H1 (cell line): ENCODE data around the gene SIGLEC11. TPM values are rescaled to one million over a fixed set of nuclear protein-coding genes. Genes with fewer than 3 reads are reported as not detected.

Source experiments
- CTCF ChIA-PET: fragments of 300-600 bp; sonication (Branson Sonifier 250); formaldehyde crosslinking; loops from one replicate; lab custom pipeline; 2021; ENCODE audit not compliant: partially characterized antibody; lab: Charles Lee
- POLR2A ChIA-PET: fragments of 300-600 bp; sonication (Branson Sonifier 250); formaldehyde crosslinking; loops from one replicate; lab custom pipeline; 2021; ENCODE audit warnings: inconsistent platforms; ENCODE audit not compliant: partially characterized antibody; lab: Charles Lee
- DNase-seq, 2 experiments: peaks; one replicate each; pipeline versions ENCODE4 v3.0.0 to v3.0.0-alpha.2; 2010 to 2022; ENCODE audit warnings: low spot score in 2 of 2, low read depth in 1 of 2, mixed read lengths in 1 of 2
- FAIRE-seq: peaks from 2 replicates; lab custom pipeline; 2011; peaks lifted over from hg19 to GRCh38; lab: Jason Lieb, UNC
- H2AFZ ChIP-seq: 2 replicates; pipeline ENCODE4 v1.8.1; 2012; ENCODE audit warnings: low read length, inconsistent platforms
- H2AK5ac ChIP-seq: 2 replicates; pipeline ENCODE4 v1.6.1; 2013; ENCODE audit warnings: low read depth, low read length
- H2BK120ac ChIP-seq: replicated peaks from 2 replicates; pipeline ENCODE3; 2013; ENCODE audit warnings: low read depth, low read length, inconsistent platforms
- H2BK12ac ChIP-seq: 2 replicates; pipeline ENCODE4 v1.6.1; 2013; ENCODE audit warnings: low read depth, low read length
- H2BK15ac ChIP-seq: 2 replicates; pipeline ENCODE4 v1.6.1; 2013; ENCODE audit warnings: low read length
- H2BK20ac ChIP-seq: 2 replicates; pipeline ENCODE4 v1.6.1; 2013; ENCODE audit warnings: low read length
- H2BK5ac ChIP-seq: 2 replicates; pipeline ENCODE4 v1.6.1; 2013; ENCODE audit warnings: low read depth, low read length
- H3K14ac ChIP-seq: 2 replicates; pipeline ENCODE4 v1.6.1; 2013; ENCODE audit warnings: inconsistent platforms; ENCODE audit not compliant: insufficient read length
- H3K18ac ChIP-seq: 2 replicates; pipeline ENCODE4 v1.6.1; 2013; ENCODE audit warnings: low read length; ENCODE audit errors: extremely low read depth
- H3K23ac ChIP-seq: 2 replicates; pipeline ENCODE4 v1.6.1; 2013; ENCODE audit warnings: inconsistent platforms; ENCODE audit not compliant: insufficient read length
- H3K23me2 ChIP-seq: 2 replicates; pipeline ENCODE4 v1.6.1; 2013; ENCODE audit warnings: low read depth, low read length
- H3K27ac ChIP-seq: 2 replicates; pipeline ENCODE4 v1.6.1; 2011; ENCODE audit warnings: low read depth, low read length, inconsistent platforms
- H3K27me3 ChIP-seq, 4 experiments: replicated peaks in 1 of 4; 1 replicate in 1 of 4; 2 replicates in 3 of 4; pipeline versions ENCODE4 v1.6.1 to v1.8.1; 2011 to 2013; ENCODE audit warnings: low read length in 3 of 4, mild to moderate bottlenecking in 3 of 4, inconsistent platforms in 2 of 4, mixed read lengths in 2 of 4, moderate library complexity in 1 of 4; ENCODE audit not compliant: control insufficient read depth in 3 of 4, insufficient read depth in 3 of 4; ENCODE audit errors: extremely low read depth in 1 of 4
- H3K36me3 ChIP-seq, 4 experiments: 2 replicates each; pipeline versions ENCODE4 v1.6.1 to v1.8.1; 2011 to 2013; ENCODE audit warnings: mild to moderate bottlenecking in 4 of 4, low read length in 3 of 4, moderate library complexity in 2 of 4, control low read depth in 1 of 4, inconsistent platforms in 1 of 4; ENCODE audit not compliant: insufficient read depth in 4 of 4, control insufficient read depth in 2 of 4
- H3K4ac ChIP-seq: replicated peaks from 2 replicates; pipeline ENCODE3; 2013; ENCODE audit warnings: low read length, low read depth, mixed read lengths, inconsistent platforms; ENCODE audit not compliant: insufficient read length
- H3K4me1 ChIP-seq, 4 experiments: replicated peaks in 1 of 4; 1 replicate in 1 of 4; 2 replicates in 3 of 4; pipeline versions ENCODE4 v1.6.1 to v1.8.1; 2011 to 2013; ENCODE audit warnings: low read length in 3 of 4, inconsistent platforms in 2 of 4, mixed read lengths in 1 of 4; ENCODE audit not compliant: insufficient read depth in 4 of 4, control insufficient read depth in 3 of 4
- H3K4me2 ChIP-seq, 2 experiments: 2 replicates each; pipeline versions ENCODE4 v1.6.1 to v1.8.1; 2011 to 2013; ENCODE audit warnings: low read depth in 2 of 2, low read length in 2 of 2, control low read depth in 1 of 2, inconsistent platforms in 1 of 2, mild to moderate bottlenecking in 1 of 2; ENCODE audit not compliant: insufficient read depth in 1 of 2
- H3K4me3 ChIP-seq, 4 experiments: fragments of 200-600, 300-600 bp in 1 of 4; sonication (generic), shearing (Covaris generic), sonication (Bioruptor Twin) in 1 of 4; 2 replicates each; pipeline versions ENCODE4 v1.5.1 to v1.8.1; 2011 to 2016; ENCODE audit warnings: low read length in 4 of 4, low read depth in 3 of 4, control low read depth in 2 of 4, inconsistent platforms in 2 of 4, mild to moderate bottlenecking in 2 of 4, mixed read lengths in 1 of 4, moderate library complexity in 1 of 4; ENCODE audit not compliant: insufficient read depth in 2 of 4; ENCODE audit errors: extremely low read depth in 1 of 4
- H3K56ac ChIP-seq: replicated peaks from 2 replicates; pipeline ENCODE3; 2013; ENCODE audit warnings: low read depth, mild to moderate bottlenecking, mixed read lengths, low read length, inconsistent platforms; ENCODE audit not compliant: insufficient read length
- H3K79me1 ChIP-seq: 2 replicates; pipeline ENCODE4 v1.6.1; 2013; ENCODE audit warnings: low read depth, low read length, control low read depth
- H3K79me2 ChIP-seq, 2 experiments: 2 replicates each; pipeline versions ENCODE4 v1.6.1 to v1.8.1; 2012 to 2013; ENCODE audit warnings: low read length in 2 of 2, mild to moderate bottlenecking in 2 of 2, inconsistent platforms in 1 of 2; ENCODE audit not compliant: insufficient read depth in 2 of 2, control insufficient read depth in 1 of 2
- H3K9ac ChIP-seq, 4 experiments: replicated peaks in 1 of 4; 1 replicate in 1 of 4; 2 replicates in 3 of 4; pipeline versions ENCODE4 v1.6.1 to v1.8.1; 2011 to 2013; ENCODE audit warnings: low read depth in 3 of 4, low read length in 3 of 4, control low read depth in 2 of 4, mild to moderate bottlenecking in 2 of 4, moderate library complexity in 2 of 4, inconsistent platforms in 1 of 4; ENCODE audit errors: extremely low read depth in 1 of 4
- H3K9me3 ChIP-seq, 2 experiments: 2 replicates each; pipeline versions ENCODE4 v1.6.1 to v1.8.1; 2012 to 2013; ENCODE audit warnings: mild to moderate bottlenecking in 2 of 2, moderate library complexity in 2 of 2, control low read depth in 1 of 2, inconsistent platforms in 1 of 2, low read depth in 1 of 2, low read length in 1 of 2, mixed read lengths in 1 of 2; ENCODE audit not compliant: insufficient read depth in 2 of 2
- H4K20me1 ChIP-seq, 2 experiments: replicated peaks in 1 of 2; 2 replicates each; pipeline versions ENCODE3 to v1.8.1; 2011 to 2013; ENCODE audit warnings: inconsistent platforms in 2 of 2, low read length in 2 of 2, mild to moderate bottlenecking in 1 of 2; ENCODE audit not compliant: insufficient read depth in 2 of 2, control insufficient read depth in 1 of 2
- H4K5ac ChIP-seq: 2 replicates; pipeline ENCODE4 v1.6.1; 2013; ENCODE audit warnings: low read length, low read depth, mixed read lengths, inconsistent platforms; ENCODE audit not compliant: insufficient read length
- H4K8ac ChIP-seq: 2 replicates; pipeline ENCODE4 v1.8.0; 2013; ENCODE audit warnings: mild to moderate bottlenecking, moderate library complexity, low read length, inconsistent platforms; ENCODE audit not compliant: insufficient read depth; ENCODE audit errors: extremely low read depth
- H4K91ac ChIP-seq: replicated peaks from 2 replicates; pipeline ENCODE3; 2013; ENCODE audit warnings: low read length, mixed read lengths, inconsistent platforms; ENCODE audit not compliant: insufficient read length
- CEBPB ChIP-seq: IDR thresholded peaks from 2 replicates; pipeline ENCODE4 v1.6.1; 2012; ENCODE audit warnings: low read depth, low read length
- FOSL1 ChIP-seq: IDR thresholded peaks from 2 replicates; pipeline ENCODE4 v1.6.1; 2011; ENCODE audit warnings: mild to moderate bottlenecking, low read depth, low read length, moderate library complexity; ENCODE audit not compliant: insufficient read depth
- GABPA ChIP-seq: IDR thresholded peaks from 2 replicates; pipeline ENCODE4 v1.6.1; 2011; ENCODE audit warnings: mild to moderate bottlenecking, low read length, moderate library complexity, borderline replicate concordance; ENCODE audit not compliant: insufficient read depth
- HDAC2 ChIP-seq, 2 experiments: fragments of 300-600 bp in 1 of 2; sonication (generic) in 1 of 2; IDR thresholded peaks; 2 replicates each; pipeline ENCODE4 v1.6.1; 2011 to 2012; ENCODE audit warnings: low read depth in 2 of 2, low read length in 2 of 2, mild to moderate bottlenecking in 2 of 2, moderate library complexity in 2 of 2, borderline replicate concordance in 1 of 2, inconsistent platforms in 1 of 2
- PHF8 ChIP-seq: fragments of 200-600 bp; sonication (generic); conservative IDR thresholded peaks from 2 replicates; pipeline ENCODE4 v1.7.1; 2012; ENCODE audit warnings: low read depth, mild to moderate bottlenecking, inconsistent platforms, low read length, moderate library complexity
- POLR2A ChIP-seq, 2 experiments: IDR thresholded peaks; 1 replicate in 1 of 2; 2 replicates in 1 of 2; pipeline ENCODE4 v1.6.1; 2011; ENCODE audit warnings: low read depth in 2 of 2, low read length in 2 of 2, mild to moderate bottlenecking in 2 of 2; ENCODE audit errors: control extremely low read depth in 1 of 2
- SUZ12 ChIP-seq: fragments of 200-600 bp; sonication (generic); IDR thresholded peaks from 2 replicates; pipeline ENCODE4 v1.6.1; 2012; ENCODE audit warnings: mild to moderate bottlenecking, inconsistent platforms, low read length, moderate library complexity, mixed read lengths
- TAF7 ChIP-seq: optimal IDR thresholded peaks from 2 replicates; pipeline ENCODE3; 2011; ENCODE audit warnings: low read depth, mild to moderate bottlenecking, inconsistent platforms, low read length, moderate library complexity, borderline replicate concordance
- WGBS, 2 experiments: shearing (Covaris generic) in 1 of 2; methylation state at CpG; one replicate each; pipeline versions ENCODE4 v1.1.6 to v1.1.7; 2013 to 2015; ENCODE audit warnings: low lambda C conversion rate in 2 of 2, mixed read lengths in 2 of 2, inconsistent platforms in 1 of 2, low coverage in 1 of 2, missing lambda C conversion rate in 1 of 2; ENCODE audit not compliant: insufficient replicate concordance in 2 of 2, insufficient coverage in 1 of 2, insufficient read length in 1 of 2; ENCODE audit errors: extremely low coverage in 1 of 2, missing lambda C conversion rate in 1 of 2; 5-methylcytosine and 5-hydroxymethylcytosine counted together
- polyA plus RNA-seq, 7 experiments: library from polyadenylated mRNA; depleted of rRNA in 3 of 7; stranded (reverse) in 5 of 7; unstranded in 2 of 7; fragments of >200 nt in 5 of 7; fragments of 200-250 nt in 2 of 7; gene quantifications; 1 replicate in 5 of 7; 2 replicates in 1 of 7; 4 replicates in 1 of 7; pipeline versions ENCODE4 v1.2.1 to v1.2.3, GENCODE V29; 2011 to 2013; ENCODE audit warnings: missing spikeins in 2 of 7, mixed read lengths in 2 of 7
- total RNA-seq: library from RNA; stranded (reverse); fragmentation: NEBNext Ultra II Directional; extraction: Animal tissue kit (Norgen Biotek cat#: 25700); gene quantifications from 2 replicates; pipeline ENCODE4 v1.2.1, GENCODE V29; 2021
- TF ChIP-seq, protein P1 (sequence below): IDR thresholded peaks from 2 replicates; pipeline ENCODE4 v1.6.1; 2011; ENCODE audit warnings: low read length, improper control_type of control experiment

Gene SIGLEC11
- total and polyA plus RNA-seq, 2 of the 8 experiments (the other 6 are each of a cell fraction or from before 2014, with no cell fraction given) = 0.18 TPM; not detected in 1

DNA sequence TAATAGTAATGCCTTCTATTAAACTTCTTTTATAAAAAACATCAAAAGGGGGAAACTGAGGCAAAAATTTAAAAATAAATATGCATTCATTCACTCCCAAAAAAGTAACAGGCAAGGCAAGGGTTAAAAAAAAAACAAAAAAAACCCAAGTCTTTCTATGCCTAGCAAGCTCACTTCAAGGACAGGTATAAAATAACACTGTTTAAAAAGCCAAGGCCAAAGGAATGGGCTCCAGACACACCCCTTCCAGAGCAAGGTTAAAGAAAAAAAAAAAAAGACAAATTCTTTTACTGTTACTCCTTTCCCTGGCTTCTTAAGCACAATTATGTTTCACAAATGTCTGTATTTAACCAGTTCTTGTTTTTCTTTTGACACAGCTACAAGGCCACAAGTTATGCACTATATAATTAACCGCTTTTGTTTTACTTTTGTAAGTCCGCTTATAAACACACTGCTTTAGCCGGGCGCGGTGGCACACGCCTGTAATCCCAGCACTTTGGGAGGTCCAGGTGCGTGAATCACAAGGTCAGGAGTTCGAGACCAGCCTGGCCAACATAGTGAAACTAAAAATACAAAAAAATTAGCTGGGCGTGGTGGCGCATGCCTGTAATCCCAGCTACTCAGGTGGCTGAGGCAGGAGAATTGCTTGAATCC lies 3.6 kb downstream of the SIGLEC11 start:
- Histone ChIP-seq H4K5ac (no peak overlapping the region), H4K91ac (no peak overlapping the region), H3K23ac (no peak overlapping the region), H4K8ac (no peak overlapping the region), H3K27me3 (no peaks in the 10 kb centered on the region), H3K79me1 (no peaks in the 10 kb centered on the region), H2BK5ac (no peak overlapping the region), H2BK120ac (no peak overlapping the region), H3K4me3 (no peak overlapping the region), H2BK15ac (no peak overlapping the region), H2AFZ (no peak overlapping the region), H3K56ac (no peak overlapping the region), H3K9ac (no peak overlapping the region), H3K18ac (no peak overlapping the region), H2AK5ac (no peak overlapping the region), H2BK20ac (no peak overlapping the region), H3K14ac (no peak overlapping the region), H3K4ac (no peak overlapping the region), H3K9me3 (peaks cover 2 to 9% of the 10 kb centered on the region in 2 experiments; a peak in 3 of 4 replicates), H3K27ac (no peak overlapping the region), H4K20me1 (no peaks in the 10 kb centered on the region), H2BK12ac (no peak overlapping the region), H3K23me2 (no peaks in the 10 kb centered on the region), H3K4me1 (peaks cover 0 to 17% (median 9%) of the 10 kb centered on the region in 4 experiments; a peak in 6 of 7 replicates), H3K4me2 (0 out of 4 replicates have a peak overlapping the region, but pooled peaks of 1 of the 2 experiments have one; percentile 30), H3K36me3 (no peaks in the 10 kb centered on the region), H3K79me2 (no peaks in the 10 kb centered on the region)
- DNase-seq (no peak), FAIRE-seq (no peak)
- ChIA-PET CTCF (interaction anchor here (1.1 to 2.0 kb wide), 5 partner anchors 20 to 30 kb away, joined by 3 to 10 read pairs (median 5); no protein-coding TSS in a partner anchor), POLR2A (interaction anchor here (1.9 to 2.7 kb wide), 2 partner anchors 24 to 28 kb away, joined by 7 to 9 read pairs; partner anchors contain the start of genes ATF5 and NUP62)
- TF ChIP-seq GABPA = no peak
- no peak for TF ChIP-seq CEBPB
- no peak for TF ChIP-seq FOSL1
- no peak for TF ChIP-seq PHF8
- TF ChIP-seq POLR2A (IDR thresholded peaks at IDR 0.05; ENCODE audit: control extremely low read depth in 1 of 2, low read depth in 2 of 2, low read length in 2 of 2) = no peak
- no peak for TF ChIP-seq TAF7
- no peak for TF ChIP-seq SUZ12
- TF ChIP-seq HDAC2 (IDR thresholded peaks at IDR 0.05; ENCODE audit: borderline replicate concordance in 1 of 2, low read depth in 2 of 2, low read length in 2 of 2) = no peak
- TF ChIP-seq, protein P1, sequence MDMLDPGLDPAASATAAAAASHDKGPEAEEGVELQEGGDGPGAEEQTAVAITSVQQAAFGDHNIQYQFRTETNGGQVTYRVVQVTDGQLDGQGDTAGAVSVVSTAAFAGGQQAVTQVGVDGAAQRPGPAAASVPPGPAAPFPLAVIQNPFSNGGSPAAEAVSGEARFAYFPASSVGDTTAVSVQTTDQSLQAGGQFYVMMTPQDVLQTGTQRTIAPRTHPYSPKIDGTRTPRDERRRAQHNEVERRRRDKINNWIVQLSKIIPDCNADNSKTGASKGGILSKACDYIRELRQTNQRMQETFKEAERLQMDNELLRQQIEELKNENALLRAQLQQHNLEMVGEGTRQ = no peak
- 80% methylated on average over 10 of the region's 10 CpGs; no CpG with 5 or more reads in 1 of the 2 experiments for WGBS, 2 experiments
